Measurements from ENCODE around the gene STAG1. TPM values are rescaled to one million over a fixed set of nuclear protein-coding genes. Genes with fewer than 3 reads are reported as not detected.
"Not testable (repeated sequence)": the region's sequence is repeated elsewhere in the genome, so short reads cannot be mapped to it uniquely, and the experiment has no call there.

Gene STAG1
- total RNA-seq, 1 experiment from 2014 or later: 34.6 TPM

DNA sequence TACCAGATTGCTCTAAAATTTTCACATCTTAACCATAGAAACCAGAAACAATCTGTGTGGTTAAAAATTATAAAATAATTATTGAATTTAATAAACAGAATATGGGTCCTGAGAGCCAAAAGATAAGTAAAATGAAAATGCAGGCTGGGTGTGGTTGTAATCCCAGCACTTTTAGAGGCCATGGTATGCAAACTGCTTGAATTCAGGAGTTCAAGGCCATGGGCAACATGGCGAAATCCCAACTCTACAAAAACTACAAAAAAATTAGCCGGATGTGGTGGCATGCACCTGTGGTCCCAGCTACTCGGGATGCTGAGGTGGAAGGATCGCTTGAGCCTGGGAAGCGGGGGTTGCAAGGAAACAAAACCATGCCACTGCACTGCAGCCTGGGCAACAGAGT is 236.1 kb downstream of the STAG1 start:
- no peak overlapping the region for H2AK5ac ChIP-seq (ENCODE audit: insufficient read length, low read length)
- no CpG with 5 or more reads among the region's 5 CpGs for WGBS (ENCODE audit: extremely low coverage, insufficient read length, low lambda C conversion rate)
- TF ChIP-seq, protein P1, sequence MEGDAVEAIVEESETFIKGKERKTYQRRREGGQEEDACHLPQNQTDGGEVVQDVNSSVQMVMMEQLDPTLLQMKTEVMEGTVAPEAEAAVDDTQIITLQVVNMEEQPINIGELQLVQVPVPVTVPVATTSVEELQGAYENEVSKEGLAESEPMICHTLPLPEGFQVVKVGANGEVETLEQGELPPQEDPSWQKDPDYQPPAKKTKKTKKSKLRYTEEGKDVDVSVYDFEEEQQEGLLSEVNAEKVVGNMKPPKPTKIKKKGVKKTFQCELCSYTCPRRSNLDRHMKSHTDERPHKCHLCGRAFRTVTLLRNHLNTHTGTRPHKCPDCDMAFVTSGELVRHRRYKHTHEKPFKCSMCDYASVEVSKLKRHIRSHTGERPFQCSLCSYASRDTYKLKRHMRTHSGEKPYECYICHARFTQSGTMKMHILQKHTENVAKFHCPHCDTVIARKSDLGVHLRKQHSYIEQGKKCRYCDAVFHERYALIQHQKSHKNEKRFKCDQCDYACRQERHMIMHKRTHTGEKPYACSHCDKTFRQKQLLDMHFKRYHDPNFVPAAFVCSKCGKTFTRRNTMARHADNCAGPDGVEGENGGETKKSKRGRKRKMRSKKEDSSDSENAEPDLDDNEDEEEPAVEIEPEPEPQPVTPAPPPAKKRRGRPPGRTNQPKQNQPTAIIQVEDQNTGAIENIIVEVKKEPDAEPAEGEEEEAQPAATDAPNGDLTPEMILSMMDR (conservative IDR thresholded peaks at IDR 0.05): no peak
- H3K27ac Mint-ChIP-seq: peak overlapping the region in 1 of 3 experiments; percentile 44; a peak in 1 of 7 replicates
- H3K79me1 ChIP-seq (ENCODE audit: insufficient read depth, low read depth, low read length, poor library complexity, severe bottlenecking): no peaks in the 10 kb centered on the region
- no peaks in the 10 kb centered on the region for H3K27me3 Mint-ChIP-seq (ENCODE audit: low read depth)
- H3K14ac ChIP-seq (ENCODE audit: insufficient read depth, low read length): no peak overlapping the region
- H4K91ac ChIP-seq (ENCODE audit: insufficient read length, low read depth, low read length): no peak overlapping the region
- H3K56ac ChIP-seq (ENCODE audit: insufficient read length, low read depth, low read length): no peak overlapping the region
- H3K9me3 ChIP-seq (ENCODE audit: control insufficient read depth, low read depth, low read length): no peaks in the 10 kb centered on the region
- H4K5ac ChIP-seq (ENCODE audit: insufficient read length, low read depth, low read length): no peak overlapping the region
- H4K20me1 ChIP-seq (ENCODE audit: control insufficient read depth, insufficient read depth, insufficient read length): no peaks in the 10 kb centered on the region
- no peak overlapping the region for H2BK120ac ChIP-seq (ENCODE audit: low read depth, low read length, poor library complexity, severe bottlenecking)
- H3K4me2 ChIP-seq (ENCODE audit: insufficient read depth, insufficient read length, low read length): no peak overlapping the region
- no peak overlapping the region for H2BK12ac ChIP-seq (ENCODE audit: insufficient read length, low read depth, low read length)
- no peak overlapping the region for H2BK5ac ChIP-seq (ENCODE audit: insufficient read length, low read length)
- H3K9ac ChIP-seq (ENCODE audit: extremely low read depth, insufficient read length, low read length): no peak overlapping the region
- no peak overlapping the region for H3K4me3 Mint-ChIP-seq
- H3K4me1 ChIP-seq (ENCODE audit: insufficient read depth, low read length): no peaks in the 10 kb centered on the region
- H3T11ph ChIP-seq (ENCODE audit: low read length): no peak overlapping the region
- H3K27ac ChIP-seq (ENCODE audit: insufficient read length, low read depth, low read length): no peak overlapping the region
- no peak overlapping the region for H2BK15ac ChIP-seq (ENCODE audit: low read depth, low read length)
- H3K79me2 ChIP-seq (ENCODE audit: insufficient read depth, low read length): no peaks in the 10 kb centered on the region
- H2BK20ac ChIP-seq (ENCODE audit: low read depth, low read length, poor library complexity, severe bottlenecking): no peak overlapping the region
- DNase-seq: no peak
- no peaks in the 10 kb centered on the region for H3K9me3 Mint-ChIP-seq
- no peaks in the 10 kb centered on the region for H3K27me3 ChIP-seq (ENCODE audit: insufficient read depth, low read length)
- H3K36me3 Mint-ChIP-seq (ENCODE audit: insufficient read depth in 1 of 3, low read depth in 3 of 3): peaks cover 0 to 7% (median 0%) of the 10 kb centered on the region in 3 experiments; a peak in 2 of 7 replicates
- no peak overlapping the region for H4K8ac ChIP-seq (replicated peaks; ENCODE audit: insufficient read length, low read depth, low read length)
- H3K23me2 ChIP-seq (ENCODE audit: insufficient read length, low read depth, low read length, poor library complexity, severe bottlenecking): no peaks in the 10 kb centered on the region
- H3K18ac ChIP-seq (ENCODE audit: insufficient read length, low read depth, low read length): no peak overlapping the region
- no peak overlapping the region for H2AFZ ChIP-seq (ENCODE audit: low read length)
- no peaks in the 10 kb centered on the region for H3K4me1 Mint-ChIP-seq
- H3K4ac ChIP-seq (ENCODE audit: low read depth, low read length): no peak overlapping the region
- no peak overlapping the region for H3K23ac ChIP-seq (ENCODE audit: insufficient read length, low read depth, low read length)

DNA sequence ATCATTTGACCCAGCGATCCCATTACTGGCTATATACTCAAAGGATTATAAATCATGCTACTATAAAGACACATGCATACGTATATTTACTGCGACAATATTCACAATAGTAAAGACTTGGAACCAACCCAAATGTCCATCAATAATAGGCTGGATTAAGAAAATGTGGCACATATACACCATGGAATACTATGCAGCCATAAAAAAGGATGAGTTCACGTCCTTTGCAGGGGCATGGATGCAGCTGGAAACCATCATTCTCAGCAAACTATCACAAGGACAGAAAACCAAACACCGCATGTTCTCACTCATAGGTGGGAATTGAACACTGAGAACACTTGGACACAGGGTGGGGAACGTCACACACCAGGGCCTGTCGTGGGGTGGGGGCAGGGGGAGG is 237.6 kb downstream of the STAG1 start:
- H3K4ac ChIP-seq (ENCODE audit: low read depth, low read length); H3K14ac ChIP-seq (ENCODE audit: insufficient read depth, low read length); H2AFZ ChIP-seq (ENCODE audit: low read length); H3K79me2 ChIP-seq (ENCODE audit: insufficient read depth, low read length); H4K20me1 ChIP-seq (ENCODE audit: control insufficient read depth, insufficient read depth, insufficient read length); H3K27ac Mint-ChIP-seq; H3K27me3 Mint-ChIP-seq (ENCODE audit: low read depth); H3K9me3 ChIP-seq (ENCODE audit: control insufficient read depth, low read depth, low read length); H3T11ph ChIP-seq (ENCODE audit: low read length); H3K4me1 Mint-ChIP-seq; H3K9me3 Mint-ChIP-seq; H3K23ac ChIP-seq (ENCODE audit: insufficient read length, low read depth, low read length); H3K27me3 ChIP-seq (ENCODE audit: insufficient read depth, low read length); H3K4me3 Mint-ChIP-seq; H2BK120ac ChIP-seq (ENCODE audit: low read depth, low read length, poor library complexity, severe bottlenecking); H4K91ac ChIP-seq (ENCODE audit: insufficient read length, low read depth, low read length); H2BK20ac ChIP-seq (ENCODE audit: low read depth, low read length, poor library complexity, severe bottlenecking); H3K18ac ChIP-seq (ENCODE audit: insufficient read length, low read depth, low read length); H3K27ac ChIP-seq (ENCODE audit: insufficient read length, low read depth, low read length); H4K8ac ChIP-seq (replicated peaks; ENCODE audit: insufficient read length, low read depth, low read length); H2BK15ac ChIP-seq (ENCODE audit: low read depth, low read length); H2AK5ac ChIP-seq (ENCODE audit: insufficient read length, low read length); H2BK12ac ChIP-seq (ENCODE audit: insufficient read length, low read depth, low read length); H3K36me3 Mint-ChIP-seq (ENCODE audit: insufficient read depth in 1 of 3, low read depth in 3 of 3); H3K23me2 ChIP-seq (ENCODE audit: insufficient read length, low read depth, low read length, poor library complexity, severe bottlenecking); H4K5ac ChIP-seq (ENCODE audit: insufficient read length, low read depth, low read length); H3K56ac ChIP-seq (ENCODE audit: insufficient read length, low read depth, low read length); DNase-seq; H3K79me1 ChIP-seq (ENCODE audit: insufficient read depth, low read depth, low read length, poor library complexity, severe bottlenecking); H3K9ac ChIP-seq (ENCODE audit: extremely low read depth, insufficient read length, low read length); H3K4me1 ChIP-seq (ENCODE audit: insufficient read depth, low read length); H2BK5ac ChIP-seq (ENCODE audit: insufficient read length, low read length); H3K4me2 ChIP-seq (ENCODE audit: insufficient read depth, insufficient read length, low read length): not testable (repeated sequence)
- no CpG with 5 or more reads among the region's 7 CpGs for WGBS (ENCODE audit: extremely low coverage, insufficient read length, low lambda C conversion rate)

Data from H9 (cell line).